HepG2 (cell line): ENCODE data around the gene VWA7. TPM values are rescaled to one million over a fixed set of nuclear protein-coding genes. Genes with fewer than 3 reads are reported as not detected.
A peak's percentile ranks its signal among the peaks of the same experiment; 100 is the strongest.

Source experiments
- AGO2 ChIP-seq: fragments of 200-400 bp; formaldehyde crosslinking; optimal IDR thresholded peaks from 2 replicates; pipeline ENCODE3; 2017; ENCODE audit warnings: mild to moderate bottlenecking, low read depth, low read length, moderate library complexity
- ARHGAP35 ChIP-seq: sonication (generic); formaldehyde crosslinking; IDR thresholded peaks from 2 replicates; pipeline ENCODE4 v1.9.0; 2022; ENCODE audit warnings: mild to moderate bottlenecking, inconsistent platforms, moderate library complexity, missing genetic modification reagents, borderline replicate concordance
- ATAD3A ChIP-seq: sonication (generic); formaldehyde crosslinking; IDR thresholded peaks from 2 replicates; pipeline ENCODE4 v1.4.0; 2020; ENCODE audit warnings: missing genetic modification reagents
- ATF2 ChIP-seq: sonication (generic); formaldehyde crosslinking; IDR thresholded peaks from 2 replicates; pipeline ENCODE4 v1.4.0; 2020; ENCODE audit warnings: missing genetic modification reagents
- CBX1 ChIP-seq: IDR thresholded peaks from one replicate; pipeline ENCODE4 v1.6.1; 2016; ENCODE audit warnings: antibody characterized with exemption, low read depth
- ELF4 ChIP-seq: sonication (generic); formaldehyde crosslinking; IDR thresholded peaks from 2 replicates; pipeline ENCODE4 v1.5.0; 2020; ENCODE audit warnings: missing genetic modification reagents, mild to moderate bottlenecking, moderate library complexity, borderline replicate concordance
- ERF ChIP-seq: IDR thresholded peaks from 2 replicates; pipeline ENCODE4 v1.6.1; 2018; ENCODE audit warnings: missing biosample characterization, missing genetic modification reagents
- FOSL1 ChIP-seq: sonication (generic); formaldehyde crosslinking; IDR thresholded peaks from 2 replicates; pipeline ENCODE4 v1.9.0; 2021; ENCODE audit warnings: missing genetic modification reagents, borderline replicate concordance
- HOXA3 ChIP-seq: sonication (generic); formaldehyde crosslinking; IDR thresholded peaks from 2 replicates; pipeline ENCODE4 v1.5.0; 2020; ENCODE audit warnings: missing genetic modification reagents
- JUND ChIP-seq: sonication (generic); formaldehyde crosslinking; IDR thresholded peaks from 2 replicates; pipeline ENCODE4 v1.8.0; 2022; ENCODE audit warnings: mild to moderate bottlenecking, missing genetic modification reagents
- KAT8 ChIP-seq: IDR thresholded peaks from 2 replicates; pipeline ENCODE4 v1.6.1; 2016; ENCODE audit warnings: missing genetic modification reagents, missing compliant biosample characterization
- KDM1A ChIP-seq: IDR thresholded peaks from 2 replicates; pipeline ENCODE4 v1.6.1; 2016; ENCODE audit warnings: missing compliant biosample characterization
- MED1 ChIP-seq: sonication (generic); formaldehyde crosslinking; IDR thresholded peaks from 2 replicates; pipeline ENCODE4 v1.4.0; 2020; ENCODE audit warnings: missing genetic modification reagents
- MXD3 ChIP-seq: IDR thresholded peaks from 2 replicates; pipeline ENCODE4 v1.6.1; 2016; ENCODE audit warnings: mild to moderate bottlenecking, missing biosample characterization, missing genetic modification reagents
- NFE2 ChIP-seq: sonication (generic); formaldehyde crosslinking; IDR thresholded peaks from 2 replicates; pipeline ENCODE4 v1.4.0; 2020; ENCODE audit warnings: missing genetic modification reagents
- PCBP1 ChIP-seq: fragments of 200-400 bp; formaldehyde crosslinking; IDR thresholded peaks from 2 replicates; pipeline ENCODE4 v1.6.1; 2017; ENCODE audit warnings: mild to moderate bottlenecking, low read depth, low read length, borderline replicate concordance
- RBFOX2 ChIP-seq: fragments of 200-400 bp; formaldehyde crosslinking; IDR thresholded peaks from 2 replicates; pipeline ENCODE4 v1.6.1; 2017; ENCODE audit warnings: low read depth, mild to moderate bottlenecking, low read length
- RERE ChIP-seq: IDR thresholded peaks from 2 replicates; pipeline ENCODE4 v1.6.1; 2016; ENCODE audit warnings: low read depth, missing genetic modification reagents, missing compliant biosample characterization
- SALL2 ChIP-seq: sonication (generic); formaldehyde crosslinking; IDR thresholded peaks from 2 replicates; pipeline ENCODE4 v1.8.1; 2023; ENCODE audit warnings: mild to moderate bottlenecking, missing genetic modification reagents, inconsistent platforms
- XRCC5 ChIP-seq: fragments of 200-400 bp; formaldehyde crosslinking; optimal IDR thresholded peaks from 2 replicates; pipeline ENCODE3; 2017; ENCODE audit warnings: mild to moderate bottlenecking, low read length
- ZNF354B ChIP-seq: sonication (generic); formaldehyde crosslinking; IDR thresholded peaks from 2 replicates; pipeline ENCODE4 v1.8.0; 2022; ENCODE audit warnings: mild to moderate bottlenecking, missing genetic modification reagents
- ZNF432 ChIP-seq: sonication (generic); formaldehyde crosslinking; IDR thresholded peaks from 2 replicates; pipeline ENCODE4 v1.5.0; 2020; ENCODE audit warnings: missing genetic modification reagents, mild to moderate bottlenecking, borderline replicate concordance
- ZNF530 ChIP-seq: sonication (generic); formaldehyde crosslinking; IDR thresholded peaks from 2 replicates; pipeline ENCODE4 v1.5.0; 2020; ENCODE audit warnings: low read depth, mild to moderate bottlenecking, missing genetic modification reagents
- polyA plus RNA-seq, 8 experiments: library from polyadenylated mRNA; depleted of rRNA in 3 of 8; stranded (reverse) in 7 of 8; unstranded in 1 of 8; fragments of >200 nt; fragmentation: Illumina TruSeq in 4 of 8; extraction: Trizol in 4 of 8; gene quantifications; 2 replicates each; pipeline versions ENCODE4 v1.2.1 to v1.2.3, GENCODE V29; 2011 to 2016; ENCODE audit warnings: low read depth in 4 of 8, missing spikeins in 1 of 8, mixed read lengths in 1 of 8; ENCODE audit not compliant: insufficient read depth in 1 of 8
- total RNA-seq, 5 experiments: library from RNA; depleted of rRNA; stranded (reverse); fragments of >200 nt; fragmentation: Illumina TruSeq; extraction: Trizol; gene quantifications; 2 replicates each; pipeline ENCODE4 v1.2.3, GENCODE V29; 2016; ENCODE audit warnings: low read depth in 1 of 5

The VWA7 gene
- total and polyA plus RNA-seq, 2 of the 13 experiments (the other 11 are each of a cell fraction or from before 2014, with no cell fraction given): 0.86 to 3.3 TPM

- TF ChIP-seq RBFOX2: peak; percentile 68
- TF ChIP-seq MXD3: peak; percentile 50; the same call in 1 of the 2 replicates
- peak; percentile 62; the same call in 1 of the 2 replicates for TF ChIP-seq NFE2 (CRISPR knock-in tag)
- no peak for TF ChIP-seq FOSL1
- 0 out of 2 replicates have a peak, but pooled peaks have one; percentile 32 for TF ChIP-seq RERE (CRISPR knock-in tag)
- TF ChIP-seq XRCC5: peak; percentile 42
- no peak for TF ChIP-seq ZNF432 (CRISPR knock-in tag)
- peak; percentile 86; the same call in 1 of the 2 replicates for TF ChIP-seq ATF2 (CRISPR knock-in tag)
- no peak for TF ChIP-seq ZNF354B (CRISPR knock-in tag)
- TF ChIP-seq MED1: peak; percentile 48; the same call in 1 of the 2 replicates
- peak; percentile 76 for TF ChIP-seq PCBP1
- peak; percentile 73 for TF ChIP-seq CBX1
- no peak for TF ChIP-seq ZNF530 (CRISPR knock-in tag)
- TF ChIP-seq ARHGAP35 (CRISPR knock-in tag): peak; percentile 86; the same call in 1 of the 2 replicates
- no peak for TF ChIP-seq ATAD3A (CRISPR knock-in tag)
- peak; percentile 77 for TF ChIP-seq ERF (CRISPR knock-in tag)
- no peak for TF ChIP-seq ELF4 (CRISPR knock-in tag)
- peak; percentile 76 for TF ChIP-seq HOXA3
- TF ChIP-seq AGO2: peak; percentile 97
- TF ChIP-seq KAT8 (CRISPR knock-in tag): peak; percentile 65
- 0 out of 2 replicates have a peak, but pooled peaks have one; percentile 30 for TF ChIP-seq SALL2 (CRISPR knock-in tag)
- TF ChIP-seq KDM1A (CRISPR knock-in tag): 0 out of 2 replicates have a peak, but pooled peaks have one; percentile 25
- TF ChIP-seq JUND (CRISPR knock-in tag): peak; percentile 68; the same call in 1 of the 2 replicates
Measured at GRCh38 chr6:31776989-31777666, at the start of gene VWA7 (continued).
